HCT116 (cell line): ENCODE measurements around the gene ENTR1. TPM values are rescaled to one million over a fixed set of nuclear protein-coding genes. Genes with fewer than 3 reads are reported as not detected.

ENCODE experiments used
- ATAC-seq: fragments of 200-7000 bp; cut with Tn5 transposase; 2 replicates; pipeline ENCODE4 v1.9.1; 2020; ENCODE audit warnings: mild to moderate bottlenecking, moderate library complexity
- BruUV-seq: library from RNA; stranded (reverse); fragments of 400-500 nt; replicated peaks from 2 replicates; lab custom pipeline; 2021; lab: Mats Ljungman, UMichigan
- CTCF ChIA-PET: fragments of 300-600 bp; sonication (Branson Sonifier 250); formaldehyde crosslinking; loops from one replicate; lab custom pipeline; 2021; ENCODE audit warnings: antibody characterized with exemption; lab: Charles Lee
- POLR2A ChIA-PET: fragments of 300-600, 350-600 bp; sonication (Branson Sonifier 250); formaldehyde crosslinking; loops from one replicate; lab custom pipeline; 2021; ENCODE audit warnings: antibody characterized with exemption; lab: Charles Lee
- RAD21 ChIA-PET, 2 experiments: fragments of 300-600 bp; sonication (Branson Sonifier 250); formaldehyde crosslinking; loops; one replicate each; lab custom pipeline; 2023; ENCODE audit warnings: low total read pairs in 2 of 2; ENCODE audit not compliant: uncharacterized antibody in 2 of 2, unreplicated experiment in 2 of 2, low non-redundant PET in 1 of 2; lab: Charles Lee
- DNase-seq: peaks from one replicate; pipeline ENCODE4 v3.0.0-alpha.2; 2010; ENCODE audit warnings: low read depth, low spot score
- H2AFZ ChIP-seq: fragments of 200-600 bp; shearing (Covaris generic), sonication (generic); 2 replicates; pipeline ENCODE4 v1.6.1; 2017; ENCODE audit warnings: low read depth, mixed run types, mixed read lengths, antibody characterized with exemption, low read length; ENCODE audit not compliant: poor library complexity, severe bottlenecking
- H3K27ac ChIP-seq: 2 replicates; pipeline ENCODE4 v1.5.1; 2012; ENCODE audit warnings: low read depth, low read length
- H3K27me3 ChIP-seq: fragments of 200-600 bp; sonication (generic); 2 replicates; pipeline ENCODE4 v1.6.1; 2016; ENCODE audit warnings: mixed run types, low read length, mixed read lengths; ENCODE audit not compliant: insufficient read depth
- H3K36me3 ChIP-seq, 2 experiments: fragments of 200-500 bp in 1 of 2; fragments of 200-600 bp in 1 of 2; sonication (Bioruptor generic) in 1 of 2; sonication (generic) in 1 of 2; 2 replicates each; pipeline versions ENCODE4 v1.5.1 to v1.6.1; 2014 to 2016; ENCODE audit warnings: low read length in 2 of 2, inconsistent platforms in 1 of 2, mixed read lengths in 1 of 2, mixed run types in 1 of 2; ENCODE audit not compliant: insufficient read depth in 2 of 2, control insufficient read depth in 1 of 2
- H3K4me1 ChIP-seq, 2 experiments: fragments of 200-600 bp in 1 of 2; sonication (generic) in 1 of 2; 2 replicates each; pipeline versions ENCODE4 v1.5.1 to v1.6.1; 2012 to 2017; ENCODE audit warnings: low read length in 2 of 2, inconsistent platforms in 1 of 2, mild to moderate bottlenecking in 1 of 2, mixed read lengths in 1 of 2, mixed run types in 1 of 2, moderate library complexity in 1 of 2; ENCODE audit not compliant: insufficient read depth in 2 of 2, control insufficient read depth in 1 of 2
- H3K4me2 ChIP-seq: fragments of 200-600 bp; sonication (generic); 2 replicates; pipeline ENCODE4 v1.6.1; 2017; ENCODE audit warnings: mixed run types, low read length, mixed read lengths
- H3K4me3 ChIP-seq, 2 experiments: fragments of 200-600 bp in 1 of 2; sonication (generic) in 1 of 2; replicated peaks in 1 of 2; 2 replicates each; pipeline ENCODE4 v1.5.1; 2011 to 2016; ENCODE audit warnings: low read length in 2 of 2, control low read depth in 1 of 2, low read depth in 1 of 2, mild to moderate bottlenecking in 1 of 2, mixed read lengths in 1 of 2, mixed run types in 1 of 2
- H3K79me2 ChIP-seq: fragments of 200-600 bp; sonication (generic); 2 replicates; pipeline ENCODE4 v1.6.1; 2017; ENCODE audit warnings: mild to moderate bottlenecking, mixed run types, low read length, moderate library complexity, mixed read lengths; ENCODE audit not compliant: insufficient read depth
- H3K9ac ChIP-seq: fragments of 200-600 bp; sonication (generic); 2 replicates; pipeline ENCODE4 v1.6.1; 2016; ENCODE audit warnings: low read length, mixed read lengths
- H3K9me2 ChIP-seq: fragments of 200-600 bp; sonication (generic), shearing (Covaris generic); 2 replicates; pipeline ENCODE4 v1.6.1; 2017; ENCODE audit warnings: mixed run types, mild to moderate bottlenecking, moderate library complexity; ENCODE audit not compliant: insufficient read depth
- H3K9me3 ChIP-seq, 2 experiments: fragments of 200-500 bp in 1 of 2; fragments of 200-600 bp in 1 of 2; sonication (Bioruptor generic) in 1 of 2; sonication (generic) in 1 of 2; 2 replicates each; pipeline ENCODE4 v1.6.1; 2014 to 2017; ENCODE audit warnings: low read length in 2 of 2, mixed read lengths in 2 of 2, inconsistent platforms in 1 of 2, low read depth in 1 of 2, mild to moderate bottlenecking in 1 of 2, mixed run types in 1 of 2, moderate library complexity in 1 of 2; ENCODE audit not compliant: control insufficient read depth in 1 of 2, insufficient read depth in 1 of 2
- H4K20me1 ChIP-seq: fragments of 200-600 bp; sonication (generic), shearing (Covaris generic); 2 replicates; pipeline ENCODE4 v1.6.1; 2017; ENCODE audit warnings: mixed run types, mild to moderate bottlenecking, moderate library complexity; ENCODE audit not compliant: insufficient read depth
- ATF3 ChIP-seq: IDR thresholded peaks from 2 replicates; pipeline ENCODE4 v1.6.1; 2012
- CBX3 ChIP-seq: IDR thresholded peaks from 2 replicates; pipeline ENCODE4 v1.6.1; 2012; ENCODE audit warnings: low read depth
- ELF1 ChIP-seq: IDR thresholded peaks from 2 replicates; pipeline ENCODE4 v1.6.1; 2012; ENCODE audit warnings: low read depth, borderline replicate concordance
- EZH2 ChIP-seq: fragments of 200-600 bp; sonication (generic); IDR thresholded peaks from 2 replicates; pipeline ENCODE4 v1.6.1; 2017; ENCODE audit warnings: antibody characterized with exemption, mixed run types
- MAX ChIP-seq: IDR thresholded peaks from 2 replicates; pipeline ENCODE4 v1.6.1; 2012
- POLR2AphosphoS5 ChIP-seq: IDR thresholded peaks from 2 replicates; pipeline ENCODE4 v1.6.1; 2011; ENCODE audit warnings: mild to moderate bottlenecking, low read depth, low read length, moderate library complexity
- SIN3A ChIP-seq: IDR thresholded peaks from 2 replicates; pipeline ENCODE4 v1.6.1; 2012; ENCODE audit warnings: low read depth
- SP1 ChIP-seq: IDR thresholded peaks from 2 replicates; pipeline ENCODE4 v1.6.1; 2012; ENCODE audit warnings: low read depth
- SRF ChIP-seq: IDR thresholded peaks from 2 replicates; pipeline ENCODE4 v1.6.1; 2012; ENCODE audit warnings: low read depth
- YY1 ChIP-seq: IDR thresholded peaks from 2 replicates; pipeline ENCODE4 v1.6.1; 2011; ENCODE audit warnings: low read length, low read depth, moderate library complexity, mild to moderate bottlenecking; ENCODE audit not compliant: insufficient replicate concordance; ENCODE audit errors: extremely low read depth
- ZNF274 ChIP-seq: fragments of 200-500 bp; sonication (Bioruptor generic); IDR thresholded peaks from 2 replicates; pipeline ENCODE4 v1.6.1; 2014; ENCODE audit warnings: mild to moderate bottlenecking, low read depth, low read length, inconsistent platforms
- intact Hi-C: fragments of 100-400 bp; cut with micrococcal nuclease; formaldehyde crosslinking; loops from 2 replicates; pipeline ENCODE4 v1.10.0; 2022
- total RNA-seq: library from RNA; stranded (reverse); gene quantifications from one replicate; pipeline ENCODE4 v1.2.1, GENCODE V29; 2021; ENCODE audit not compliant: unreplicated experiment

The ENTR1 gene
- total RNA-seq, 1 experiment from 2014 or later = 119 TPM

GRCh38 chr9:136395020-136395340, 15.4 kb downstream of the ENTR1 start:
- H3K79me2 ChIP-seq = peaks cover 60% of the 10 kb centered on the region
- H3K9me2 ChIP-seq = no peaks in the 10 kb centered on the region
- H3K36me3 ChIP-seq = peaks cover 45 to 61% of the 10 kb centered on the region in 2 experiments
- no peak overlapping the region for H3K9ac ChIP-seq
- no peak for DNase-seq
- H4K20me1 ChIP-seq = no peaks in the 10 kb centered on the region
- H3K4me2 ChIP-seq = no peak overlapping the region
- ChIA-PET CTCF (no interaction called here), RAD21 (no interaction called here), POLR2A (no interaction called here)
- no peaks in the 10 kb centered on the region for H3K27me3 ChIP-seq
- H2AFZ ChIP-seq = no peak overlapping the region
- no peak for TF ChIP-seq ZNF274
- TF ChIP-seq MAX = no peak
- no peak for TF ChIP-seq YY1
- TF ChIP-seq ELF1 = no peak
- no peak for TF ChIP-seq POLR2AphosphoS5
- no peak for TF ChIP-seq ATF3
- no peak for TF ChIP-seq SRF
- no peak for TF ChIP-seq CBX3
- no peak for TF ChIP-seq SP1
- no peak for TF ChIP-seq SIN3A
- TF ChIP-seq EZH2 = no peak
- intact Hi-C loops = no loop called here
- no peak for ATAC-seq
- H3K27ac ChIP-seq = no peak overlapping the region
- peaks cover 7 to 9% of the 10 kb centered on the region in 2 experiments for H3K4me1 ChIP-seq
- H3K9me3 ChIP-seq = no peaks in the 10 kb centered on the region
- no TSS peak for BruUV-seq
- no peak overlapping the region for H3K4me3 ChIP-seq
